CD14-positive monocyte (primary cell): Measurements from ENCODE around the gene LAMA4. TPM values are rescaled to one million over a fixed set of nuclear protein-coding genes. Genes with fewer than 3 reads are reported as not detected.

Experiments
- DNase-seq, 3 donors: peaks; one replicate each; pipeline ENCODE4 v3.0.0-alpha.2; 2011 to 2022
- H2AFZ ChIP-seq: 2 replicates; pipeline ENCODE4 v1.6.0; 2012; ENCODE audit warnings: mild to moderate bottlenecking, low read depth, low read length, inconsistent platforms; ENCODE audit not compliant: insufficient read depth, poor library complexity, severe bottlenecking
- H3K27ac ChIP-seq, 2 donors: 1 replicate in 1 of 2; 2 replicates in 1 of 2; pipeline ENCODE4 v1.5.1; 2012 to 2013; ENCODE audit warnings: low read length in 2 of 2, control low read depth in 1 of 2, inconsistent platforms in 1 of 2, low read depth in 1 of 2, mild to moderate bottlenecking in 1 of 2
- H3K27me3 ChIP-seq, 2 donors: one replicate each; pipeline versions ENCODE4 v1.6.0 to v1.6.1; 2011 to 2013; ENCODE audit warnings: low read length in 2 of 2; ENCODE audit not compliant: control insufficient read depth in 2 of 2, insufficient read depth in 2 of 2
- H3K36me3 ChIP-seq, 2 donors: replicated peaks in 1 of 2; 1 replicate in 1 of 2; 2 replicates in 1 of 2; pipeline versions ENCODE4 v1.5.1 to v1.6.1; 2012 to 2013; ENCODE audit warnings: low read length in 2 of 2, control low read depth in 1 of 2, inconsistent platforms in 1 of 2, mild to moderate bottlenecking in 1 of 2; ENCODE audit not compliant: insufficient read depth in 2 of 2, control insufficient read depth in 1 of 2
- H3K4me1 ChIP-seq, 2 donors: 1 replicate in 1 of 2; 2 replicates in 1 of 2; pipeline versions ENCODE4 v1.5.1 to v1.6.1; 2012 to 2013; ENCODE audit warnings: low read length in 2 of 2, control low read depth in 1 of 2, inconsistent platforms in 1 of 2, mild to moderate bottlenecking in 1 of 2, moderate library complexity in 1 of 2; ENCODE audit not compliant: insufficient read depth in 2 of 2, control insufficient read depth in 1 of 2
- H3K4me2 ChIP-seq: replicated peaks from 2 replicates; pipeline ENCODE3; 2012; ENCODE audit warnings: low read length, moderate library complexity, mild to moderate bottlenecking; ENCODE audit not compliant: poor library complexity, severe bottlenecking; ENCODE audit errors: extremely low read depth
- H3K4me3 ChIP-seq, 3 experiments: fragments of 200-600 bp in 1 of 3; sonication (generic) in 1 of 3; replicated peaks in 1 of 3; 1 replicate in 2 of 3; 2 replicates in 1 of 3; pipeline ENCODE4 v1.5.1; 2011 to 2013; ENCODE audit warnings: low read length in 3 of 3, mild to moderate bottlenecking in 3 of 3, control low read depth in 2 of 3, low read depth in 2 of 3, inconsistent platforms in 1 of 3, moderate library complexity in 1 of 3
- H3K79me2 ChIP-seq: 2 replicates; pipeline ENCODE4 v1.6.0; 2012; ENCODE audit warnings: mild to moderate bottlenecking, control low read depth, inconsistent platforms, low read length, moderate library complexity; ENCODE audit not compliant: insufficient read depth
- H3K9ac ChIP-seq: 2 replicates; pipeline ENCODE4 v1.6.0; 2017; ENCODE audit warnings: low read length, mild to moderate bottlenecking; ENCODE audit not compliant: insufficient read depth, poor library complexity, severe bottlenecking
- H3K9me3 ChIP-seq, 2 donors: replicated peaks in 1 of 2; 1 replicate in 1 of 2; 2 replicates in 1 of 2; pipeline versions ENCODE4 v1.5.1 to v1.6.1; 2012 to 2013; ENCODE audit warnings: low read length in 2 of 2, control low read depth in 1 of 2; ENCODE audit not compliant: control insufficient read depth in 1 of 2, insufficient read depth in 1 of 2
- H4K20me1 ChIP-seq: 2 replicates; pipeline ENCODE4 v1.6.0; 2012; ENCODE audit warnings: mild to moderate bottlenecking, low read length, control low read depth, moderate library complexity; ENCODE audit not compliant: insufficient read depth
- H3K27ac Mint-ChIP-seq, 7 donors: one replicate each; pipeline ENCODE4 v1.8.0; 2020; ENCODE audit warnings: mild to moderate bottlenecking in 7 of 7, mixed read lengths in 7 of 7, moderate library complexity in 6 of 7, inconsistent platforms in 2 of 7
- H3K27me3 Mint-ChIP-seq, 3 donors: one replicate each; pipeline ENCODE4 v1.8.0; 2021 to 2022; ENCODE audit warnings: low read depth in 3 of 3, mild to moderate bottlenecking in 3 of 3, mixed read lengths in 3 of 3, moderate library complexity in 3 of 3, inconsistent platforms in 1 of 3
- H3K36me3 Mint-ChIP-seq, 2 donors: one replicate each; pipeline ENCODE4 v1.8.0; 2020; ENCODE audit warnings: mixed read lengths in 2 of 2, inconsistent platforms in 1 of 2, mild to moderate bottlenecking in 1 of 2
- H3K4me1 Mint-ChIP-seq: one replicate; pipeline ENCODE4 v1.8.0; 2020; ENCODE audit warnings: mild to moderate bottlenecking, mixed read lengths
- H3K4me3 Mint-ChIP-seq, 2 donors: one replicate each; pipeline ENCODE4 v1.8.0; 2020; ENCODE audit warnings: mild to moderate bottlenecking in 2 of 2, mixed read lengths in 2 of 2, moderate library complexity in 1 of 2
- H3K9me3 Mint-ChIP-seq, 7 donors: one replicate each; pipeline ENCODE4 v1.8.0; 2020 to 2022; ENCODE audit warnings: mixed read lengths in 7 of 7, mild to moderate bottlenecking in 6 of 7, moderate library complexity in 6 of 7, inconsistent platforms in 2 of 7
- WGBS: methylation state at CpG from one replicate; pipeline ENCODE4 v1.1.5; 2013; ENCODE audit warnings: missing lambda C conversion rate; ENCODE audit not compliant: insufficient coverage; 5-methylcytosine and 5-hydroxymethylcytosine counted together
- intact Hi-C, 2 donors: fragments of 100-400 bp; cut with micrococcal nuclease; formaldehyde crosslinking; loops; one replicate each; pipeline versions ENCODE4 v1.15.0 to v1.15.1; 2023
- polyA plus RNA-seq, 3 donors: library from polyadenylated mRNA; depleted of rRNA in 1 of 3; unstranded in 2 of 3; stranded (reverse) in 1 of 3; fragments of 300-500 nt in 2 of 3; fragments of >200 nt in 1 of 3; fragmentation: Illumina TruSeq in 2 of 3; gene quantifications; 1 replicate in 2 of 3; 2 replicates in 1 of 3; pipeline ENCODE4 v1.2.3, GENCODE V29; 2012 to 2021
- TF ChIP-seq, protein P1 (sequence below): fragments of 200-600 bp; IDR thresholded peaks from one replicate; pipeline ENCODE4 v1.8.0; 2022; ENCODE audit warnings: antibody characterized with exemption, mild to moderate bottlenecking

The LAMA4 gene
- polyA plus RNA-seq, 3 donors: not detected

DNA sequence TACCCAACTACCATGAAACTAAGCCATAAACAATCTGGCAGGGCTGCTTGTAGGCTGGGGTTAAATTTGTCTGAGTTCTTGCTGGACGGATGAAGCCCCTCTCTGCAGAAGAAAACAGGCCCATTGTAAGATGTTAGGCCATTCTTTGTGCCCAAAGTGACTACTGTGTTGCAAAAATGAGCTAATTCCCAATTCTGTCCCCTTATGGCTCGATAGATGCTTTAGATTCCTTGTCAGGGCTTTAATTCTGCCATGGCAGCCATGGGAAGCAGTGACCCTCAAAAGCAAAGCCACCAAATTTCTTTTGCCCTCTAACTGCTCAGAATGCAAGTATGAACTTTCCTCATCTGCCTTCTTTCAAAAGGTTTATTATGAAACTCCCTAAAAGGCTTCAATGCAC is 45.2 kb downstream of the LAMA4 start:
- Mint-ChIP-seq H3K27ac (no peak overlapping the region), H3K4me1 (no peaks in the 10 kb centered on the region), H3K27me3 (peaks cover 1 to 5% (median 2%) of the 10 kb centered on the region in 3 donors), H3K9me3 (peaks cover 0 to 7% (median 3%) of the 10 kb centered on the region in 7 donors), H3K4me3 (no peak overlapping the region), H3K36me3 (no peaks in the 10 kb centered on the region)
- Histone ChIP-seq H3K27me3 (no peaks in the 10 kb centered on the region), H3K9ac (no peak overlapping the region), H3K27ac (no peak overlapping the region), H3K9me3 (no peaks in the 10 kb centered on the region), H3K4me2 (no peak overlapping the region), H3K36me3 (no peaks in the 10 kb centered on the region), H3K4me3 (no peak overlapping the region), H2AFZ (no peak overlapping the region), H4K20me1 (no peaks in the 10 kb centered on the region), H3K4me1 (no peaks in the 10 kb centered on the region), H3K79me2 (no peaks in the 10 kb centered on the region)
- intact Hi-C loops: no loop called here
- DNase-seq: no peak
- WGBS: 100% methylated on average over 1 of the region's 2 CpGs
- TF ChIP-seq, protein P1, sequence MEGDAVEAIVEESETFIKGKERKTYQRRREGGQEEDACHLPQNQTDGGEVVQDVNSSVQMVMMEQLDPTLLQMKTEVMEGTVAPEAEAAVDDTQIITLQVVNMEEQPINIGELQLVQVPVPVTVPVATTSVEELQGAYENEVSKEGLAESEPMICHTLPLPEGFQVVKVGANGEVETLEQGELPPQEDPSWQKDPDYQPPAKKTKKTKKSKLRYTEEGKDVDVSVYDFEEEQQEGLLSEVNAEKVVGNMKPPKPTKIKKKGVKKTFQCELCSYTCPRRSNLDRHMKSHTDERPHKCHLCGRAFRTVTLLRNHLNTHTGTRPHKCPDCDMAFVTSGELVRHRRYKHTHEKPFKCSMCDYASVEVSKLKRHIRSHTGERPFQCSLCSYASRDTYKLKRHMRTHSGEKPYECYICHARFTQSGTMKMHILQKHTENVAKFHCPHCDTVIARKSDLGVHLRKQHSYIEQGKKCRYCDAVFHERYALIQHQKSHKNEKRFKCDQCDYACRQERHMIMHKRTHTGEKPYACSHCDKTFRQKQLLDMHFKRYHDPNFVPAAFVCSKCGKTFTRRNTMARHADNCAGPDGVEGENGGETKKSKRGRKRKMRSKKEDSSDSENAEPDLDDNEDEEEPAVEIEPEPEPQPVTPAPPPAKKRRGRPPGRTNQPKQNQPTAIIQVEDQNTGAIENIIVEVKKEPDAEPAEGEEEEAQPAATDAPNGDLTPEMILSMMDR: no peak

DNA sequence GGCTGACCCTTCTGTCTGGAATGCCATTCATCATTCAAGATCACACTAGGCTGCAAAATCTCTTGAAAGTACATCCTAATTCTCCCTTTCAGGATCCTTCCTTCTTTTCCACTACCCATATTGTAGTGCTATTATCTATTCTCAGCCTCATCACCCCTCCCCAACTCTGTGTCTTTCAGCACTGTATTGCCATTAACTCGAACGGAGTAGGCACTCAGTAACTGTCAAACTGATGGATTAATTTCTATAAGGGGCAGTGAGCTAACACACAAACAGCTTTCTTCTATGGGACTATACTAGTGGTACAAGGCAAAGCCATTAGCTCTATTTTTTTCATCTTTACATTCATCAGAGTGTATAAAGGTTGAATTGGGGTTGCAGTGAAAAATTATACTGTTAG is 46.6 kb downstream of the LAMA4 start:
- H3K36me3 ChIP-seq: no peaks in the 10 kb centered on the region
- no peaks in the 10 kb centered on the region for H3K27me3 ChIP-seq
- no peaks in the 10 kb centered on the region for H4K20me1 ChIP-seq
- WGBS: no CpG with 5 or more reads among the region's 2 CpGs
- intact Hi-C loops: no loop called here
- Mint-ChIP-seq H3K27ac (no peak overlapping the region), H3K4me3 (no peak overlapping the region), H3K9me3 (peaks cover 0 to 7% (median 3%) of the 10 kb centered on the region in 7 donors), H3K4me1 (no peaks in the 10 kb centered on the region), H3K36me3 (no peaks in the 10 kb centered on the region), H3K27me3 (peaks cover 0 to 5% (median 2%) of the 10 kb centered on the region in 3 donors)
- no peak for DNase-seq
- no peak overlapping the region for H3K9ac ChIP-seq
- H3K4me3 ChIP-seq: no peak overlapping the region
- no peak overlapping the region for H2AFZ ChIP-seq
- no peaks in the 10 kb centered on the region for H3K79me2 ChIP-seq
- H3K4me2 ChIP-seq: no peak overlapping the region
- no peaks in the 10 kb centered on the region for H3K4me1 ChIP-seq
- no peak overlapping the region for H3K27ac ChIP-seq
- no peaks in the 10 kb centered on the region for H3K9me3 ChIP-seq
- TF ChIP-seq, protein P1: no peak
